RWPE2 (cell line): ENCODE measurements around the gene MEG3.
A peak's percentile ranks its signal among the peaks of the same experiment; 100 is the strongest.

Experiments
- ATAC-seq: fragments of 200-7000 bp; cut with Tn5 transposase; 3 replicates; pipeline ENCODE4 v1.9.1; 2021; ENCODE audit warnings: low read depth
- DNase-seq: peaks from one replicate; pipeline ENCODE4 v3.0.0-alpha.2; 2020; ENCODE audit warnings: low spot score
- H3K27ac ChIP-seq: fragments of 450-650 bp; 2 replicates; pipeline ENCODE4 v1.5.1; 2017; ENCODE audit warnings: mild to moderate bottlenecking; ENCODE audit not compliant: poor library complexity, severe bottlenecking
- H3K27me3 ChIP-seq: fragments of 250-450 bp; sonication (Bioruptor Pico); 2 replicates; pipeline ENCODE4 v1.5.1; 2021; ENCODE audit warnings: mild to moderate bottlenecking, moderate library complexity; ENCODE audit not compliant: insufficient read depth, poor library complexity, severe bottlenecking
- H3K36me3 ChIP-seq: fragments of 250-450 bp; sonication (Bioruptor Pico); 2 replicates; pipeline ENCODE4 v1.5.1; 2020; ENCODE audit warnings: low read depth, mild to moderate bottlenecking, moderate library complexity
- H3K4me1 ChIP-seq: fragments of 250-450 bp; sonication (Bioruptor Pico); 2 replicates; pipeline ENCODE4 v1.5.1; 2021; ENCODE audit warnings: mild to moderate bottlenecking, moderate library complexity; ENCODE audit not compliant: insufficient read depth, poor library complexity, severe bottlenecking
- H3K4me3 ChIP-seq: fragments of 250-450 bp; sonication (Bioruptor Pico); 2 replicates; pipeline ENCODE4 v1.5.1; 2021; ENCODE audit warnings: mild to moderate bottlenecking, moderate library complexity; ENCODE audit not compliant: severe bottlenecking
- H3K9me3 ChIP-seq: fragments of 250-450 bp; sonication (Bioruptor Pico); 2 replicates; pipeline ENCODE4 v1.5.1; 2021; ENCODE audit warnings: mild to moderate bottlenecking, moderate library complexity; ENCODE audit not compliant: severe bottlenecking
- TF ChIP-seq, protein P1 (sequence below): fragments of 450-650 bp; IDR thresholded peaks from one replicate; pipeline ENCODE4 v1.5.1; 2017; ENCODE audit warnings: mild to moderate bottlenecking, moderate library complexity; ENCODE audit not compliant: poor library complexity, severe bottlenecking

MEG3 gene

GRCh38 chr14:100844846-100845245 is 18.9 kb downstream of the MEG3 start:
- H3K27ac ChIP-seq, result no peak overlapping the region
- TF ChIP-seq, protein P1, sequence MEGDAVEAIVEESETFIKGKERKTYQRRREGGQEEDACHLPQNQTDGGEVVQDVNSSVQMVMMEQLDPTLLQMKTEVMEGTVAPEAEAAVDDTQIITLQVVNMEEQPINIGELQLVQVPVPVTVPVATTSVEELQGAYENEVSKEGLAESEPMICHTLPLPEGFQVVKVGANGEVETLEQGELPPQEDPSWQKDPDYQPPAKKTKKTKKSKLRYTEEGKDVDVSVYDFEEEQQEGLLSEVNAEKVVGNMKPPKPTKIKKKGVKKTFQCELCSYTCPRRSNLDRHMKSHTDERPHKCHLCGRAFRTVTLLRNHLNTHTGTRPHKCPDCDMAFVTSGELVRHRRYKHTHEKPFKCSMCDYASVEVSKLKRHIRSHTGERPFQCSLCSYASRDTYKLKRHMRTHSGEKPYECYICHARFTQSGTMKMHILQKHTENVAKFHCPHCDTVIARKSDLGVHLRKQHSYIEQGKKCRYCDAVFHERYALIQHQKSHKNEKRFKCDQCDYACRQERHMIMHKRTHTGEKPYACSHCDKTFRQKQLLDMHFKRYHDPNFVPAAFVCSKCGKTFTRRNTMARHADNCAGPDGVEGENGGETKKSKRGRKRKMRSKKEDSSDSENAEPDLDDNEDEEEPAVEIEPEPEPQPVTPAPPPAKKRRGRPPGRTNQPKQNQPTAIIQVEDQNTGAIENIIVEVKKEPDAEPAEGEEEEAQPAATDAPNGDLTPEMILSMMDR, result no peak
- peaks cover 7% of the 10 kb centered on the region for H3K4me1 ChIP-seq
- H3K4me3 ChIP-seq, result no peak overlapping the region
- no peak for ATAC-seq
- no peaks in the 10 kb centered on the region for H3K27me3 ChIP-seq
- no peaks in the 10 kb centered on the region for H3K9me3 ChIP-seq
- H3K36me3 ChIP-seq, result no peaks in the 10 kb centered on the region; the same call in 1 of the 2 replicates
- DNase-seq, result no peak

GRCh38 chr14:100845341-100845740 is 19.4 kb downstream of the MEG3 start:
- no peak for ATAC-seq
- peaks cover 9% of the 10 kb centered on the region for H3K4me1 ChIP-seq
- H3K27me3 ChIP-seq, result no peaks in the 10 kb centered on the region

GRCh38 chr14:100846309-100846859 is 20.5 kb downstream of the MEG3 start:
- ATAC-seq, result no peak
- H3K36me3 ChIP-seq, result no peaks in the 10 kb centered on the region; the same call in 1 of the 2 replicates
- peak; percentile 22 for DNase-seq
- H3K27me3 ChIP-seq, result no peaks in the 10 kb centered on the region
- no peak overlapping the region for H3K27ac ChIP-seq
- TF ChIP-seq, protein P1, result no peak
- H3K4me1 ChIP-seq, result peaks cover 9% of the 10 kb centered on the region
- H3K9me3 ChIP-seq, result no peaks in the 10 kb centered on the region
- H3K4me3 ChIP-seq, result no peak overlapping the region

More at GRCh38 chr14:100845341-100845740, 19.4 kb downstream of the MEG3 start:
- TF ChIP-seq, protein P1, result no peak
- Histone ChIP-seq H3K27ac (no peak overlapping the region), H3K9me3 (no peaks in the 10 kb centered on the region), H3K36me3 (no peaks in the 10 kb centered on the region; the same call in 1 of the 2 replicates), H3K4me3 (no peak overlapping the region)
- peak; percentile 38 for DNase-seq

DNA sequence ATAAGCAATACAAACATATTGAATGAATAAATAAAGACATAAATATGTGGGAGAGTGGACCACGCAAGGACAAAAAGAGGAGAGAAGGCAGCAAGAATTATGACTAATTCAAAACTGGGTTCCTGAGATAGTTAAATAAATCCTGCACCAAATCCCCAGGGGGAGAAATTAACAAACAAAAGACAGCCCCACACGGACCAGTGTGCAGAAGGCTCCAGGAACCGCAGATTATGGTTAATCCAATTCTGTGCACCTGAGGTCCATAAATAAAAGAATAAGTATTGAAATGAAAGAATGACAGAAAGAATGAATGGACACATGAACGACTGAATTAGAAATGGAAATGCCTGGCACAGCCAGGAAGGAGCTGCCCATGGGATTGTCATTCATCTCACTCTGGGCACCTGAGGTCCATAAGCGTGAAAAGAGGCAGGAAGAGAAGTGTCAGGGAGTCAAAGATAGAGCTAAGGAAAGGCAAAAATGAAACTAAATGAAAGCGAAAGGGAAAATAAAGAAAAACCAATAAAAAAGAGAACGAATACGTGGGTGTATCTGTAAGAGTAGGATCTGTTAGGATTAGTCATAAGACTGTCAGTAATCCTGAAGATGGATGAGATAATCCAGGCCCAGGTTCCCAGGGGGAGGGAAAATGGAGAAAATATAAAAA is 23.3 kb downstream of the MEG3 start:
- H3K4me1 ChIP-seq, result peaks cover 9% of the 10 kb centered on the region
- ATAC-seq (peak; percentile 52), DNase-seq (no peak)
- no peaks in the 10 kb centered on the region for H3K9me3 ChIP-seq
- TF ChIP-seq, protein P1, result no peak
- H3K27ac ChIP-seq, result no peak overlapping the region
- H3K27me3 ChIP-seq, result no peaks in the 10 kb centered on the region
- no peak overlapping the region for H3K4me3 ChIP-seq
- H3K36me3 ChIP-seq, result no peaks in the 10 kb centered on the region
